GM19099 (cell line): ENCODE data around the gene BDKRB1.

Source experiments
- POLR2A ChIP-seq: IDR thresholded peaks from 3 replicates; pipeline ENCODE4 v1.6.1; 2011; ENCODE audit warnings: low read depth; ENCODE audit not compliant: insufficient read length; ENCODE audit errors: extremely low read depth

Gene BDKRB1

GRCh38 chr14:96280104-96280503 is 24.1 kb downstream of the BDKRB1 start:
- TF ChIP-seq POLR2A = no peak

GRCh38 chr14:96281486-96281885 is 25.5 kb downstream of the BDKRB1 start:
- TF ChIP-seq POLR2A = no peak

- no peak for TF ChIP-seq POLR2A
These were observed 28.0 kb downstream of the BDKRB1 start for GRCh38 chr14:96284008-96284407.

- TF ChIP-seq POLR2A = no peak
These were observed 28.4 kb downstream of the BDKRB1 start for GRCh38 chr14:96284430-96284829.

GRCh38 chr14:96285667-96286066 is 29.7 kb downstream of the BDKRB1 start:
- no peak for TF ChIP-seq POLR2A

- TF ChIP-seq POLR2A = no peak
These were observed 30.2 kb downstream of the BDKRB1 start for GRCh38 chr14:96286251-96286650.

- TF ChIP-seq POLR2A = no peak
These were observed 31.8 kb downstream of the BDKRB1 start for GRCh38 chr14:96287856-96288255.

- TF ChIP-seq POLR2A = no peak
These were observed 38.2 kb downstream of the BDKRB1 start for GRCh38 chr14:96294246-96294645.

GRCh38 chr14:96297000-96297399 is 41.0 kb downstream of the BDKRB1 start:
- TF ChIP-seq POLR2A = no peak

- TF ChIP-seq POLR2A = no peak
These were observed 42.0 kb downstream of the BDKRB1 start for GRCh38 chr14:96297997-96298515.

GRCh38 chr14:96299441-96299840 is 43.4 kb downstream of the BDKRB1 start:
- TF ChIP-seq POLR2A = no peak

GRCh38 chr14:96303981-96304380 is 48.0 kb downstream of the BDKRB1 start:
- TF ChIP-seq POLR2A = no peak

GRCh38 chr14:96304956-96305355 is 48.9 kb downstream of the BDKRB1 start:
- no peak for TF ChIP-seq POLR2A

- no peak for TF ChIP-seq POLR2A
These were observed 51.4 kb downstream of the BDKRB1 start for GRCh38 chr14:96307434-96307833.

GRCh38 chr14:96309133-96309895 is 53.3 kb downstream of the BDKRB1 start:
- TF ChIP-seq POLR2A = no peak

- TF ChIP-seq POLR2A = no peak
These were observed 53.9 kb downstream of the BDKRB1 start for GRCh38 chr14:96309896-96310330.

GRCh38 chr14:96310906-96311305 is 54.9 kb downstream of the BDKRB1 start:
- no peak for TF ChIP-seq POLR2A
